NK-92 (cell line): ENCODE results near the gene GLCE.

ENCODE experiments used
- DNase-seq: peaks from one replicate; lab custom pipeline; 2025; ENCODE audit not compliant: unreplicated experiment; lab: John Stamatoyannopoulos, UW

The GLCE gene

GRCh38 chr15:69194854-69195253, 34.4 kb downstream of the GLCE start:
- DNase-seq: no peak

GRCh38 chr15:69200832-69201745, 40.7 kb downstream of the GLCE start:
- no peak for DNase-seq

GRCh38 chr15:69206079-69206478, 45.6 kb downstream of the GLCE start:
- no peak for DNase-seq

- DNase-seq: no peak
These were observed 49.2 kb downstream of the GLCE start for GRCh38 chr15:69209661-69210060.

- DNase-seq: no peak
These were observed 50.1 kb downstream of the GLCE start for GRCh38 chr15:69210574-69210973.

- no peak for DNase-seq
These were observed 53.4 kb downstream of the GLCE start for GRCh38 chr15:69213786-69214185.

- no peak for DNase-seq
These were observed 55.0 kb downstream of the GLCE start for GRCh38 chr15:69215314-69216035.

- DNase-seq: no peak
These were observed 56.9 kb downstream of the GLCE start for GRCh38 chr15:69217381-69217780.

GRCh38 chr15:69219690-69220089, 59.3 kb downstream of the GLCE start:
- no peak for DNase-seq

GRCh38 chr15:69222002-69222474, 61.6 kb downstream of the GLCE start:
- no peak for DNase-seq

- no peak for DNase-seq
These were observed 62.8 kb downstream of the GLCE start for GRCh38 chr15:69223083-69223813.

GRCh38 chr15:69224383-69224782, 63.9 kb downstream of the GLCE start:
- no peak for DNase-seq

- no peak for DNase-seq
These were observed 65.1 kb downstream of the GLCE start for GRCh38 chr15:69225355-69226022.

GRCh38 chr15:69226023-69226355, 65.6 kb downstream of the GLCE start:
- DNase-seq: no peak

GRCh38 chr15:69232144-69232543, 71.7 kb downstream of the GLCE start:
- no peak for DNase-seq

GRCh38 chr15:69232765-69233164, 72.3 kb downstream of the GLCE start:
- no peak for DNase-seq

GRCh38 chr15:69234676-69235075, 74.2 kb downstream of the GLCE start:
- no peak for DNase-seq

GRCh38 chr15:69236505-69236904, 76.1 kb downstream of the GLCE start:
- no peak for DNase-seq

GRCh38 chr15:69237718-69238117, 77.3 kb downstream of the GLCE start:
- DNase-seq: no peak

- DNase-seq: no peak
These were observed 84.4 kb downstream of the GLCE start for GRCh38 chr15:69244798-69245197.

- DNase-seq: no peak
These were observed 92.7 kb downstream of the GLCE start for GRCh38 chr15:69253156-69253555.
